LNCAP (cell line): ENCODE data around the gene TRPV4.
A peak's percentile ranks its signal among the peaks of the same experiment; 100 is the strongest.

Source experiments
- CTCF ChIP-seq: fragments of 450-650 bp; IDR thresholded peaks from 2 replicates; pipeline ENCODE4 v1.5.1; 2017; ENCODE audit warnings: mild to moderate bottlenecking

Gene TRPV4

GRCh38 chr12:109775172-109775881 lies 57.9 kb downstream of the TRPV4 start:
- TF ChIP-seq CTCF = peak; percentile 90

- no peak for TF ChIP-seq CTCF
Observed at GRCh38 chr12:109773384-109774011, 59.7 kb downstream of the TRPV4 start.

DNA sequence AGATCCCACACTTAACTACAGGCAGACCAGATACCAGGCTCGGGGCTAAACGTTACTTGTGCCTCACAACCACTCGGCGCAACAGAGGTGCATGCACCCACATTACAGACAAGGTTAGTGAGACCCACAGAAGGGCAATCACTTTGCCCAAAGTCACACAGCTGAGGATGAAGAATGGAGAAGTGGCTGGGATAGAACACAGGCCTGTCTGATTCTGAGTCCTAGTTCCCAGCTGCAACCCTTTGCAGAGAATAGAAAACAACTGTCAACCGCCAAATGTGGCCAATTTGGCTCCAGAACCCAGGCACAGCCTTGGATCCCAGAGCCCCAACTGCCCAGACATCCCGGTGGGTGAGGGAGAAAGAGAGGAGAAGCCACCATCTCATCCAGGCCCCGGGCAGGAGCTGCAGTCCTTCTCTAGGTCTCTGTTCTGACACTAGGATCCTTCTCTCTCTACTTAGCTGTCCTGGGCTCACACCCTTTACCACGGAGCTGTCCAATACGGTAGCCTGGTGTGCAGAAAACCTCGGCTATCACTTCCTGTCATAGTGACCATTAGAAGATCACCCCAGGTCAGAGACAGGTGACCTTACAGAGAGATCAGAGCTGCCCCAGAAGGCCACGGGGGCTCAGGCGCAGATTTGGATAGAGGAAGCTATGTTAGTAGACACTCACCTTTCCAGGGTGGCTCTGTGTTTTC lies 60.4 kb downstream of the TRPV4 start:
- TF ChIP-seq CTCF = no peak

GRCh38 chr12:109771746-109772621 lies 61.2 kb downstream of the TRPV4 start:
- peak; percentile 41; the same call in 1 of the 2 replicates for TF ChIP-seq CTCF

- no peak for TF ChIP-seq CTCF
Observed at GRCh38 chr12:109770861-109771670, 62.1 kb downstream of the TRPV4 start.

DNA sequence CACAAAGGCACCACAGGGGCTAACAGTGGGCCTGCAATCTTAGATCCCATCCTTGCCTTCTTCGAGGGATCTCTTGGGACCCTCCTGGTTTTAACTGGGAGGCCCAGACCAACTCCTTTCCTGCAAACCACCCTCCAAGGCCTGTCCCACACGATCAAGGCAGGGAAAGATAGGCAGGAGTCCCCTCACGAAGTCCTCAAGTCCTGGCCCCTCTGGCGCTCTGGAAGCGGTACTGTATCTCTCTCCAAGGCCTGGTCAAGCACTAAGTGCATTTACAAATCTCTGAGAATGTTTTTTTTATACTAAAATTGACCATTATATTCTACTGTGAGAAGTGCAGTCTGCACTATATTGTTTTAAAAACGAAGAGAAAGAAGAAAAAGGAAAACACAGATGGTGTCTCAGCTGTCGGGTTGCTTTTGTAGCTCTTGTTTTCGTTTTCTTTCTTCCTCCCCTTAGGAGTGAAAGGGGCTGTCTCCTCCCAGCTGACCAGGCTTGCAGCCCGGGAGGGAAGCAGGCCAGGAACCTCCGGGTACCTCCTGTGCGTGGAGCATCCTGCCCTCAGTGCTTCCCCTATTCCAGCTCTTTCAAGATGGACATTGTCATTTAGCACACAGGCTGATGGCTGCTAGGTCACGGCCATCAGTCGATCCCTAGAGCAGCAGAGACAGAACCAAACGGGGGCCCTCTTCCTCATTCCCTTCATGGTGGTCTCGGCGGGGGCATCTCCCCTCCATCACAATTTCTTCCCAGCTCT lies 62.9 kb downstream of the TRPV4 start:
- TF ChIP-seq CTCF = no peak
